ENCODE data around the gene SLC9A3. TPM values are rescaled to one million over a fixed set of nuclear protein-coding genes. Genes with fewer than 3 reads are reported as not detected.

The SLC9A3 gene
- total and polyA plus RNA-seq, 7 donors = 0.81 to 1.7 (median 1.2) TPM

GRCh38 chr5:565782-566440, 41.7 kb upstream of the SLC9A3 start:
- H3K36me3 ChIP-seq (ENCODE audit: insufficient read depth in 1 of 2, low read depth in 1 of 2) = no peaks in the 10 kb centered on the region
- DNase-seq = no peak
- H3K27me3 ChIP-seq (ENCODE audit: insufficient read depth in 3 of 3, low read length in 2 of 3) = peaks cover 0 to 46% (median 13%) of the 10 kb centered on the region in 3 donors
- no peaks in the 10 kb centered on the region for H3K9me3 ChIP-seq
- intact Hi-C loops (cut with DNase I) = no loop called here
- TF ChIP-seq CTCF (IDR thresholded peaks at IDR 0.05) = no peak
- no peak for ATAC-seq
- no peak overlapping the region for H3K4me3 ChIP-seq
- H3K4me1 ChIP-seq = no peaks in the 10 kb centered on the region
- WGBS, 3 donors = 30 to 38% (median 32%) methylated on average over 15 to 20 of the region's 20 CpGs
- H3K27ac ChIP-seq = no peak overlapping the region

GRCh38 chr5:561408-561807, 37.2 kb upstream of the SLC9A3 start:
- H3K27ac ChIP-seq = no peak overlapping the region
- ATAC-seq = no peak
- H3K4me3 ChIP-seq = no peak overlapping the region
- H3K4me1 ChIP-seq = no peaks in the 10 kb centered on the region
- intact Hi-C loops (cut with DNase I) = no loop called here
- DNase-seq = peak in 1 of 2 donors; percentile 34
- WGBS, 3 donors = 47 to 50% (median 50%) methylated on average over 21 of the region's 21 CpGs
- H3K36me3 ChIP-seq (ENCODE audit: insufficient read depth in 1 of 2, low read depth in 1 of 2) = no peaks in the 10 kb centered on the region
- H3K27me3 ChIP-seq (ENCODE audit: insufficient read depth in 3 of 3, low read length in 2 of 3) = peaks cover 0 to 28% (median 14%) of the 10 kb centered on the region in 3 donors
- no peak for TF ChIP-seq CTCF (IDR thresholded peaks at IDR 0.05)
- H3K9me3 ChIP-seq = no peaks in the 10 kb centered on the region

GRCh38 chr5:560792-561166, 36.5 kb upstream of the SLC9A3 start:
- DNase-seq (peak in 1 of 2 donors; percentile 36), ATAC-seq (no peak)
- WGBS, 3 donors = 55 to 64% (median 59%) methylated on average over 12 of the region's 12 CpGs

GRCh38 chr5:558871-559503, 34.7 kb upstream of the SLC9A3 start:
- H3K4me3 ChIP-seq = no peak overlapping the region
- no peaks in the 10 kb centered on the region for H3K4me1 ChIP-seq
- no peak overlapping the region for H3K27ac ChIP-seq
- DNase-seq = no peak
- H3K36me3 ChIP-seq (ENCODE audit: insufficient read depth in 1 of 2, low read depth in 1 of 2) = no peaks in the 10 kb centered on the region
- no peaks in the 10 kb centered on the region for H3K9me3 ChIP-seq
- intact Hi-C loops (cut with DNase I) = no loop called here
- 73 to 76% (median 76%) methylated on average over 31 to 32 of the region's 32 CpGs for WGBS, 3 donors
- ATAC-seq = no peak
- TF ChIP-seq CTCF (IDR thresholded peaks at IDR 0.05) = no peak
- peaks cover 0 to 20% (median 11%) of the 10 kb centered on the region in 3 donors for H3K27me3 ChIP-seq (ENCODE audit: insufficient read depth in 3 of 3, low read length in 2 of 3)

More at GRCh38 chr5:560792-561166, 36.5 kb upstream of the SLC9A3 start:
- Histone ChIP-seq H3K4me1 (no peaks in the 10 kb centered on the region), H3K27me3 (ENCODE audit: insufficient read depth in 3 of 3, low read length in 2 of 3) (peaks cover 0 to 22% (median 12%) of the 10 kb centered on the region in 3 donors), H3K36me3 (ENCODE audit: insufficient read depth in 1 of 2, low read depth in 1 of 2) (no peaks in the 10 kb centered on the region), H3K27ac (no peak overlapping the region), H3K9me3 (no peaks in the 10 kb centered on the region), H3K4me3 (no peak overlapping the region)
- no peak for TF ChIP-seq CTCF (IDR thresholded peaks at IDR 0.05)
- intact Hi-C loops (cut with DNase I) = no loop called here

Data from psoas muscle (tissue), 8 donors.